Measurements from ENCODE around the gene FKRP.
"Not testable (repeated sequence)": the region's sequence is repeated elsewhere in the genome, so short reads cannot be mapped to it uniquely, and the experiment has no call there.

The FKRP gene

GRCh38 chr19:46772170-46773017, 26.5 kb downstream of the FKRP start:
- TF ChIP-seq CTCF (IDR thresholded peaks at IDR 0.05; ENCODE audit: borderline replicate concordance, insufficient read depth, low read depth, low read length) = no peak
- H3K4me3 ChIP-seq (ENCODE audit: low read depth, low read length) = no peak overlapping the region

GRCh38 chr19:46773018-46773399, 27.2 kb downstream of the FKRP start:
- no peak for TF ChIP-seq CTCF (IDR thresholded peaks at IDR 0.05; ENCODE audit: borderline replicate concordance, insufficient read depth, low read depth, low read length)
- no peak overlapping the region for H3K4me3 ChIP-seq (ENCODE audit: low read depth, low read length)

GRCh38 chr19:46775642-46776258, 29.9 kb downstream of the FKRP start:
- TF ChIP-seq CTCF (IDR thresholded peaks at IDR 0.05; ENCODE audit: borderline replicate concordance, insufficient read depth, low read depth, low read length) = no peak
- H3K4me3 ChIP-seq (ENCODE audit: low read depth, low read length) = no peak overlapping the region

GRCh38 chr19:46776927-46777911, 31.4 kb downstream of the FKRP start:
- no peak for TF ChIP-seq CTCF (IDR thresholded peaks at IDR 0.05; ENCODE audit: borderline replicate concordance, insufficient read depth, low read depth, low read length)
- no peak overlapping the region for H3K4me3 ChIP-seq (ENCODE audit: low read depth, low read length)

GRCh38 chr19:46777956-46778645, 32.2 kb downstream of the FKRP start:
- not testable (repeated sequence) for H3K4me3 ChIP-seq (ENCODE audit: low read depth, low read length)

- no peak for TF ChIP-seq CTCF (IDR thresholded peaks at IDR 0.05; ENCODE audit: borderline replicate concordance, insufficient read depth, low read depth, low read length)
- H3K4me3 ChIP-seq (ENCODE audit: low read depth, low read length) = no peak overlapping the region
Measured at GRCh38 chr19:46782355-46783019, 36.6 kb downstream of the FKRP start.

Measured in GM12875 (cell line).